Stimulated activated CD8-positive, alpha-beta memory T cell treated with anti-CD3 and anti-CD28 coated beads, Interleukin-2, amount 100 ng/mL, for 48 hours (primary cell): ENCODE results near the gene ZGRF1.
"Not testable (repeated sequence)": the region's sequence is repeated elsewhere in the genome, so short reads cannot be mapped to it uniquely, and the experiment has no call there.

Source experiments
- DNase-seq, 2 donors: peaks; one replicate each; pipeline ENCODE4 v3.0.0-alpha.2; 2020; ENCODE audit warnings: low read depth in 2 of 2

ZGRF1 gene

DNA sequence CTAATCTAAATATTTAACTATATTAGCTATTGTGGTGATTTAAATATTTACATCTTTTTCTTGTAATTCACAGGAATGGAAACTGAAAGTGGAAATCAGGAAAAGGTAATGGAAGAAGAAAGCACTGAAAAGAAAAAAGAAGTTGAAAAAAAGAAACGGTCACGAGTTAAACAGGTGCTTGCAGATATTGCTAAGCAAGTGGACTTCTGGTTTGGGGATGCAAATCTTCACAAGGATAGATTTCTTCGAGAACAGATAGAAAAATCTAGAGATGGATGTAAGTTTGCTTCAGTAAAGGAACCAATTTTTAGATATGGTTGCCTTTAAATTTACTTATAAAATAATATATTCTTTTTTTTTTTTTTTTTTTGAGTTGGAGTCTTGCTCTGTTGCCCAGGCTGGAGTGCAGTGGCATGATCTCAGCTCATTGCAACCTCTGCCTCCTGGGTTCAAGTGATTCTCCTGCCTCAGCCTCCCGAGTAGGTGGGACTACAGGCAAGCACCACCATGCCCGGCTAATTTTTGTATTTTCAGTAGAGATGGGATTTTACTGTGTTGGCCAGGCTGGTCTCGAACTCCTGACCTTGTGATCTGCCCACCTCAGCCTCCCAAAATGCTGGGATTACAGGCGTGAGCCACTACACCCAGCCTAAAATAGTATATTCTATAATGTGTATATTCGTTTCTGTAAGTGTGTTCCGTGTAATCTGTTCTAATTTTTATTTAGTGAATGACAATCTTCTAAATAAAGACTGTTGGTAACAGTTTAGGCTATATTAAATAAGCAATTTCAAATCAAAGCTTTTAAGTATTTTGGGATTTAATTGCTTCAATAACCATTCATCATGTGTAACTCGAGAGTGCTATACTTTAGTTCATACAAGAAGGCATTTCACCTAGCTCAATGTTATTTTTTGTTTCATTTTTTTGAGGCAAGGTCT, 8.2 kb upstream of the ZGRF1 start:
- not testable (repeated sequence) for DNase-seq

DNA sequence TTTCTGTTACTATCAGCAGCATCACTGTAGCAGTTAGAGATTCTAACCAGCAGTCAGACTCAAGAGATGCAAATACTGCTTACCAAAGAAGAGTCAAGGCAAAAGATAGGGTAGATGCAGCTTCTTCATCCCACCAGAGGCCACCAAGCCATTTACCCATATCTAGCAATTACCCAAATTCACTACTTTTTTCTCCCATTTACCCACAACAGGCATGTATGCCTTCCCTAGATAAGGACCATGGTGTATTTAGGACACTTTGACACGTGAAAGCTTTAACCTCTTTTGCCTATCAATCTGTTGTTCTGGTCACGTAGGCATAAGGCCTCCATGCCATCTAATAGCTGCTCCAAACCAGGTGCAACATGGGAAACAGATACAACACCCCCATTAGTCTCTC, 5.8 kb upstream of the ZGRF1 start:
- no peak for DNase-seq

GRCh38 chr4:112637552-112637866, 800 bp upstream of the ZGRF1 start:
- no peak for DNase-seq

DNA sequence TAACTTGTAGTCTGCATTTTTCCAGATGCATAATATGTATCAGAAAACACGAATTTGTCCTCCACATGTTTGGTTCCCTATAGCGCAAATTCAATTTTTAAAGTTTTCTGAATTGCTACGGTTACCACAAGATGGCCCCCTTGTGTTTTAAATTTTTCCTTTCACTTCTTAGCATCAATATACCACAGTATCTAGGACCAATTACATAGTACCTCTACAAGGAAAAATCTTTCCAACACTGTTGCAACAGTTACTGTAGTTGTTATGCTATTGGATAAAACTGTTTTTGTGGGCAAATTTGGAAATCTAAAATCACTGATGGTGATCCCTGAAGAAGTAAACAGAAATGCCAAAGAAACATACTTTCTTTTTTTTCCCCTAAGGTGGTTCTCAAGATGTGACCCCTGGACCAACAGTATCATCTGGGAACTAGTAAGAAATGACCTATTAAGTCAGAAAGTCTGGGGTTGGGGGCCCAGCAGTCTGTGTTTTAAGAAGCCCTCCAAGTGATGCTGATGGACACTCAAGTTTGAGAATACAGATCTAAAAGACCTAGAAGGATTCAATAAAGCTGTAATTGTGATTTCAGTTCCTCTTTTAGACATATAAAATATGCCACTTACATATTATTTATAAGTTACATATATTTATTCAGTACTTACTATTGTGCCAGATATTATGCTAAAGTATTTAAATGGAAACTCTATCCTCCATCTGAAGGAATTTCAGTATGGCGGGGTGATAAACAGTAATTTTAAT, 3.1 kb downstream of the ZGRF1 start:
- DNase-seq: no peak

- no peak for DNase-seq
These were observed 10.5 kb downstream of the ZGRF1 start for GRCh38 chr4:112626228-112626627.

- DNase-seq: no peak
These were observed 19.7 kb downstream of the ZGRF1 start for GRCh38 chr4:112616984-112617383.

DNA sequence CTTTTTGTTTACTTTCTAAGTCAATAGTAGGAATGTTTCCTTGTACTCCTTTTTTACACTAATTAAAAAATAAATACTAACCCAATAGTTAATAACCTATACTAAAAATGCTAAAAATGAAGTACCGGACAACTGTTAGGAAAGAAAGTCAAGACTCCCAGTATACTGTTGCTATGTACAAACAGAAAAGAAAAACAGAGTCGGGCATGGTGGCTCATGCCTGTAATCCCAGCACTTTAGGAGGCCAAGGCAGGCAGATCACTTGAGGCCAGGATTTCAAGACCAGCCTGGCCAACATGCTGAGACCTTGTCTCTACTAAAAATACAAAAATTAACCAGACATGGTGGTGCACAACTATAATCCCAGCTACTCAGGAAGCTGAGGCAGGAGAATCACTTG, 23.9 kb downstream of the ZGRF1 start:
- not testable (repeated sequence) for DNase-seq

DNA sequence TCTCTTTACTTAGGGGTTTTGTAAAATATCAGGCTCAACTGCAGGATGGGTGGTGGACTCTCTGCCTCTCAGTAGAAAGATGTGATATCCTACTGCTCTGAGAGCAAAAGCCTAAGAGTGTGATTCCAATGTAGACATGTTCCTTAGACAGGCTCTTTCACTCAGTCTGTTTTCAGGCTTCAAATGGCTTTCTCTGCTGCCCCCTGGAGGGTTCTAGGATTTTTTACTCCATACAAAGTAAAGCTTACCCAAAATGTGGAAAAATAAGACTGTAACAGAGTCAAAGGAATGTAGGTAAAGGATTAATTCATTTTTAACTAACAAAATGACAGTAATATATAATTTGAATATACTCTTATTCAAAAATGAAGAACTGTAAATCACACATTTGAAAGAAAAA, 32.1 kb downstream of the ZGRF1 start:
- DNase-seq: no peak

GRCh38 chr4:112594993-112595392, 41.7 kb downstream of the ZGRF1 start:
- DNase-seq: no peak

DNA sequence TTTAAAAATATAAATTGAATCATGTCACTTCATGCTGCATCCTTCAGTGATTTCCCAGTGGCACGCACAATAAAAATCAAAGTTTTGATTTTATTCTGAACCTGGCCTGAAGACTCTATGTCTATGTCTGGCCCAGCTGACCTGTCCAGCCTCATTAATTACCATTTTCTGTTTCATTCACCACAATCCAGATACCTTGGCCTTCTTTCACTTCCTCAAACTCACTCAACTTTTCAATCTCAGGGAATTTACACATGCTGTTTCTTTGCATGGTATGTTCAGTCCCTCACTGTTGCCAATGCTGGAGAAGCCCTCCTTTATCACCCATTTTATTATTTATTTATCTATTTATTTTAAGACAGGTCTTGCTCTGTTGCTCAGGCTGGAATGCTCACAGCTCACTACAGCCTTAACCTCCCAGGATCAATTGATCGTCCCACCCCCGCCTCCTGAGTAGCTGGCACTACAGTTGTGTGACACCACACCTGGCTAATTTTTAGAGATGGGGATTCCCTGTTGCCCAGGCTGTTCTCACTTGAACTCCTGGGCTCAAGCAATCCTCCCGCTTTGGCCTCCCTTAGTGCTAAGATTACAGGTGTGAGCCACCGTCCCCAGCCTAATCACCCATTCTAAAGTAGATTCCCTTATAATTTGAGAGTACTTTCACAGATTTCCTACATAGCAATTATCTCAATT, 43.1 kb downstream of the ZGRF1 start:
- DNase-seq: no peak

DNA sequence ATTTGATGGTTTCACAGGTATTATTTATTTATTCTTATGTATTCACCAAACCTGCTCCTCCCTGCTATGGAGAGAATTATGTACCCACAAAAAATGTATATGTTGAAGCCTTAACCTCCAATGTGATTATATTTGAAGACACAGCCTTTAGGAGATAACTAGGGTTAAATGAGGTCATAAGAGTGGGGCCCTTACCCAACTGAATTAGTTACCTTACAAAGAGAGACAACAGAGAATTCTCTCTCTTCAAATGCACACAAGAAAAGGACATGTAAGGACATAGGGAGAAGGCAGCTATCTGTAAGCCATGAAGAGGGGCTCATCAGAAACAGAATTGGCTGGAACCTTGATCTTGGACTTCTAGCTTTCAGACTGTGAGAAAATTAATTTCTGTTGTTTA, 44.0 kb downstream of the ZGRF1 start:
- DNase-seq: no peak

- no peak for DNase-seq
These were observed 45.1 kb downstream of the ZGRF1 start for GRCh38 chr4:112591593-112591992.

GRCh38 chr4:112589206-112589605, 47.5 kb downstream of the ZGRF1 start:
- DNase-seq: no peak

DNA sequence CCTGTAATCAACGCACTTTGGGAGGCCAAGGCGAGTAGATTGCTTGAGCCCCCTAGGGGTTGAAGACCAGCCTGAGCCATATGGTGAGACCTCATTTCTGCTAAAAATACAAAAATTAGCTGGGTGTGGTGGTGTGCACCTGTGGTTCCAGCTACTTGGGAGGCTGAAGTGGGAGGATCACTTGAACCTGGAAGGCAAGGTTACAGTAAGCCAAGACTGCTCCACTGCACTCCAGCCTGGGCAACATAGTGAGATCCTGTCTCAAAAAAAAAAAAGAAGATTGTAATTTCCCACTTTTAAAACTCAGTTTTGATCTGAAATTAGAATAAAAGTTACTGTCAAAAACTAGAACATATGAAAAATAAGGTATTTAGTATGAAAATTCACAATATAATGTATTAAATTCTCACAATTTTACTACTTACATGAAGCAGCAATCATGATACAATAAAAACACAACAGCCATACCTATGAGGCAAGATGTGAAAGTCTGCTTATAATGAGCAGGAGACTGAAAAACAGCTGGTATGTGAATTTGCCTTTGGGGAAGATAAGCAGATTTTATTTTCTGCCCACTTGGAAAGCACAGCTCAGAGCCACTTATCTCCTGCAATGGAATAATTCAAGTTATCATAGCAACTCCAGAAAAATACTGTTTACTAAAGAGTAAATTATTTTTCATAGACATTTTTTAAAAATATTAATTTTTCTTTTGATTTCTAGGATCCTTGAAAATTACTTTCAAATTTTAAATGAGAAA, 50.6 kb downstream of the ZGRF1 start:
- DNase-seq: no peak

DNA sequence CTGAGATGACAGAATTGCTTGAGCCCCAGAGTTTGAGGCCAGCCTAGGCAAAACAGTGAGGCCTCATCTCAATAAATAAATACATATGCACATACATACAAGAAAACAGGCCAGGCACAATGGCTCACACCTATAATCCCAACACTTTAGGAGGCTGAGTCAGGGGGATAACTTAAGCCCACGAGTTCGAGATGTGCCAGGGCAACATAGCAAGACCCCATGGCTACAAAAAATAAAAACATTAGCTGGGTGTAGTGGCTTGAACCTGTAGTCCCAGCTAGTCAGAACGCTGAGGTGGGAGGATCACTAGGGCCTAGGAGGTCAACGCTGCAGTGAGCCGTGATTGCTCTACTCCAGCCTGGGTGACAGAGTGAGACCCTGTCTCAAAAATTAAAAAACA, 69.2 kb downstream of the ZGRF1 start:
- no peak for DNase-seq

DNA sequence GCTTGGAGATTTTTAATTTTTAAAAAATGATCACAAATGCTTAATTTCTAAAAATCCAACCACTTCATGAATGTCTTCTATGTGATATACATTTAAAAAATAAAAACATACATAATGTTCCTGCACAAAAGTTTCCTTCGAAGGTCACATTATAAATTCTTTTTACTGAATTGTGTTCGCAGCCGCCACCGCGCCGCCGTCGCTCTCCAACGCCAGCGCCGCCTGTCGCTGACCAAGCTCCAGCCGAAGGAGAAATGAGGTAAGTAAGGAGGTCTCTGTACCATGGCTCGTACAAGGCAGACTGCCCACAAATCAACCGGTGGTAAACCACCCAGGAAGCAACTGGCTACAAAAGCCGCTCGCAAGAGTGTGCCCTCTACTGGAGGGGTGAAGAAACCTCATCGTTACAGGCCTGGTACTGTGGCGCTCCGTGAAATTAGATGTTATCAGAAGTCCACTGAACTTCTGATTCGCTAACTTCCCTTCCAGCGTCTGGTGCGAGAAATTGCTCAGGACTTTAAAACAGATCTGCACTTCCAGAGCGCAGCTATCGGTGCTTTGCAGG, 71.9 kb downstream of the ZGRF1 start:
- no peak for DNase-seq

- no peak for DNase-seq
These were observed 73.1 kb downstream of the ZGRF1 start for GRCh38 chr4:112563431-112564200.

GRCh38 chr4:112562254-112562879, 74.3 kb downstream of the ZGRF1 start:
- no peak for DNase-seq

DNA sequence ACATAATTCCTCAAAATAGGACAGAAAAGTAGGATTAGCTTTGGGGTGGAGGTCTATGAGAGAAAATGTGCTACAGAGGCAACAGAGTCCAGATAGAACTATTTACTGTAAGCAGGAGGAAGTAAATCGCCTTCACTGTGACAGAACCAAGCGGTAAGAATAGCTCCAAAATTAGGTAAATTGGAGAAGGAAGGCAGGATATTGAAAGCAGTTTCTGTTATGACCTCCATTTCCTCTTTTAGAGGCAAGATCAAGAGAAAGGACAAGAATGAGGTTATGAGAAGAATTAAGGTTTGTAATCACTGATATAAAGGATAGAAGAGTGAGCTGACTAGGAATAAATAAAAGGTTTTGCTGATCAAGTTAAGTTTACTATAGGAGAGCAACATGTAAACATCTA, 76.6 kb downstream of the ZGRF1 start:
- DNase-seq: no peak

DNA sequence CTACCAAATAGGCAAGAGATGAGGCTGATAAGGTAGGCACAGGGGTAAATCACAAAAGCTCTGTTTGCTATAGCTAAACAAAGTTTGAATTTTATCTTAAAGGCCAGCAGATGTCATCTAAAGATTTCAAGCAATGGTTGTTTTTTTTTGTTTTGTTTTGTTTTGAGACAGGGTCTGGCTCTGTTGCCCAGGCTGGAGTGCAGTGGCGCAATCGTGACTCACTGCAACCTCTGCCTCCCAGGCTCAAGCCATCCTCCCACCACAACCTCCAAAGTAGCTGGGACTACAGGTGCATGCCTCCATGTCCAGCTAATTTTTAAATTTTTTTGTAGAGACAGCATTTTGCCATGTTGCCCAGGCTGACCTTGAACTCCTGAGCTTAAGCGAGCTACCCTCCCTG, 77.7 kb downstream of the ZGRF1 start:
- DNase-seq: no peak
